Adrenal gland (tissue), 5 donors: ENCODE measurements around the gene SH3BP1.
"Not testable (repeated sequence)": the region's sequence is repeated elsewhere in the genome, so short reads cannot be mapped to it uniquely, and the experiment has no call there.

ENCODE experiments used
- CTCF ChIP-seq, 6 experiments: fragments of 450-650 bp in 4 of 6; fragments of 200-600 bp in 2 of 6; sonication (generic) in 1 of 6; IDR thresholded peaks; 1 replicate in 5 of 6; 2 replicates in 1 of 6; pipeline versions ENCODE4 v1.5.1 to v1.8.0; 2016 to 2021; ENCODE audit warnings: antibody characterized with exemption in 6 of 6, mild to moderate bottlenecking in 2 of 6, moderate library complexity in 1 of 6
- POLR2A ChIP-seq, 2 donors: fragments of 450-650 bp; IDR thresholded peaks; one replicate each; pipeline ENCODE4 v1.6.1; 2017; ENCODE audit warnings: antibody characterized with exemption in 2 of 2, mild to moderate bottlenecking in 2 of 2, moderate library complexity in 1 of 2
- donor health status: DM: no; HTN: no; CAD: no.

- TF ChIP-seq CTCF, POLR2A (IDR thresholded peaks at IDR 0.05): not testable (repeated sequence)
Measured at GRCh38 chr22:37591081-37591480, 48.4 kb upstream of the SH3BP1 start.
